IPS-NIHi7 (cell line): Measurements from ENCODE around the gene FN3K.
"Not testable (repeated sequence)": the region's sequence is repeated elsewhere in the genome, so short reads cannot be mapped to it uniquely, and the experiment has no call there.

Experiments used
- DNase-seq: peaks from one replicate; pipeline ENCODE4 v3.0.0; 2012; ENCODE audit warnings: mixed read lengths; ENCODE audit errors: extremely low spot score

Gene FN3K

GRCh38 chr17:82775001-82775823 is 39.8 kb downstream of the FN3K start:
- peak; percentile 95 for DNase-seq

- DNase-seq = no peak
These were observed 41.0 kb downstream of the FN3K start for GRCh38 chr17:82776454-82776853.

GRCh38 chr17:82777778-82778375 is 42.5 kb downstream of the FN3K start:
- DNase-seq = not testable (repeated sequence)

DNA sequence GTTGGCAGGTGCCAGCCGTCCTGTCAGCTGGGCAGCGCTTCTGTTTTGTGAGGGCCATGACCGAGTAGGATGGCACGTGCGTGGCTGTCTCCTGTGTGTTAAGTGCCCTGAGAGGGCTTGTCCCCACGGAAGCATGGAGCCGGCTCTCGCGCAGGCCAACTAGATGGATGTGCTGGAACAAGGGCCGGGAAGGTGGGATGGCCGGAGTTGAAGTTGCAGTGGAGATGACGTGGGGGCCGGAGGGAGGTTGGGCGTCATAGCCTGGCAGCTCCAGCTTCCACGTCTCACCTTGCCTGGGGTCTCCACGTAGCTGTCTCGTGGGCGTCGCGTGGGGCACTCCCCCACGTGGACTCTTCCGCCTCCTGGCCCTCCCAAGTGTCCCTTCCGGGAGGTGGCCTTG is 44.1 kb downstream of the FN3K start:
- DNase-seq = no peak

GRCh38 chr17:82780195-82780594 is 44.8 kb downstream of the FN3K start:
- no peak for DNase-seq

DNA sequence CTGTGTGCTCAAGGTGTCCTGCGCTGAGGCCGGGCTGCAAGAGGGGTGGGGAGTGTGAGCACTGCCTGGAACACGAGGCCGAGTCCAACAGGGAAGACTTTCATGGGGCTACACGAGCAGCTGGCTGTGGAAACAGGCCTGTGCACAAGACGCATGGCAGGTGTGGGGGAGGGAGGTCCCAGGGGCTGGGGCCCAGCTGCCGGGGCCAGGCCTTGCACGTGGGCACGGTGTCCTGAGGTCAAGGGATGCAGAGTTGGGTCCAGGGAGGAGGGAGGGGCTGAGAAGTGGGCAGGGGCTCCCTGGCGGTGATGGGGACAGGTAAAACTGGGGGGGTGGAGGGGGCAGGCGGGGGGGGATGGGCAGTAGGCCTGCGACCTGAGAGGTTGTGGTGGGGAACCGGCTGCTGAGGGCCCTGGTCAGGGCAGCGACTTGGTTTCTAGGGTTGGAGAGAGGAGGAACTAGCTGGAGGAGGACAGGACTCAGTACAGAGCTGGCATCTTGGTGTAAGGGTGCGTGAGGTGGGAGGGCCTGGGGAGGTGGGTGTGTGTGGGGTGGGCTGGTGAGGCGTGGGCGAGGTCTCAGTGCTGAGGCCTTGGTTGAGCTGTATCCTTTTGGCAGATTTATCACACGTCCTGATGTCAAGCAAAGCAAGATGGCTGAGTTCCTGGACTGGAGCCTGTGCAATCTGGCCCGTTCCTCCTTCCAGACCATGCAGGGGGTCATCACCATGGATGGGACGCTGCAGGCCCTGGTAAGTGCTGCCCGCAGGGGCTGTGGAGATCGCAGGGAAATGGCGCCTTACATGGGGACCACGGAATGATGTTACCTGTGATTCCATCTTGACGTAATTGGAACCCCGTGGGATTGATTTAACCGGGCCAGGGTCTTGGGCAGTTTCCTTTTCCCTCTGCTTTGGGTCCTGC is 45.8 kb downstream of the FN3K start:
- no peak for DNase-seq

- DNase-seq = peak; percentile 95
These were observed 46.5 kb downstream of the FN3K start for GRCh38 chr17:82781894-82782274.

- no peak for DNase-seq
These were observed 47.3 kb downstream of the FN3K start for GRCh38 chr17:82782657-82783207.

- DNase-seq = no peak
These were observed 48.1 kb downstream of the FN3K start for GRCh38 chr17:82783498-82783897.

GRCh38 chr17:82785581-82785980 is 50.2 kb downstream of the FN3K start:
- not testable (repeated sequence) for DNase-seq

DNA sequence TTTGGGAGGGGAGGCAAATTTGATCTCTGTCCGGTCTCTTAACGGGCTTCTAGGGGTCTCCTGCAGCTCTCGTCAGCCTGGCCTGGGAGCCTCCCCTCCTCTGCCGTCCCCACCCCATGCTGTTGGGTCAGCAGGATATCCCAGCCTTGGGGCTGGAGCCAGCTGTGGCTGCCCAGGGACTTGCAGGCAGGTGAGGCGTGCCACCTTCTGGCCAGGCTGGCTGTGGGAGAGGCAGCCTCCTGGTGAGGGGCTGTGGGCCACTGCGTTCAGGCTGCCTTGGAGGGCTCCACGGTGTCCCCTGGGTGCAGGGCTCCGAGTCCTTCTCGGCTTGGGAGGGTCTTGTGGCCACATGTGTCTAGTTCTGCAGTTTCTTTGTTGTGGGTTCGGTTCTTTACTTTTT is 51.0 kb downstream of the FN3K start:
- DNase-seq = no peak

DNA sequence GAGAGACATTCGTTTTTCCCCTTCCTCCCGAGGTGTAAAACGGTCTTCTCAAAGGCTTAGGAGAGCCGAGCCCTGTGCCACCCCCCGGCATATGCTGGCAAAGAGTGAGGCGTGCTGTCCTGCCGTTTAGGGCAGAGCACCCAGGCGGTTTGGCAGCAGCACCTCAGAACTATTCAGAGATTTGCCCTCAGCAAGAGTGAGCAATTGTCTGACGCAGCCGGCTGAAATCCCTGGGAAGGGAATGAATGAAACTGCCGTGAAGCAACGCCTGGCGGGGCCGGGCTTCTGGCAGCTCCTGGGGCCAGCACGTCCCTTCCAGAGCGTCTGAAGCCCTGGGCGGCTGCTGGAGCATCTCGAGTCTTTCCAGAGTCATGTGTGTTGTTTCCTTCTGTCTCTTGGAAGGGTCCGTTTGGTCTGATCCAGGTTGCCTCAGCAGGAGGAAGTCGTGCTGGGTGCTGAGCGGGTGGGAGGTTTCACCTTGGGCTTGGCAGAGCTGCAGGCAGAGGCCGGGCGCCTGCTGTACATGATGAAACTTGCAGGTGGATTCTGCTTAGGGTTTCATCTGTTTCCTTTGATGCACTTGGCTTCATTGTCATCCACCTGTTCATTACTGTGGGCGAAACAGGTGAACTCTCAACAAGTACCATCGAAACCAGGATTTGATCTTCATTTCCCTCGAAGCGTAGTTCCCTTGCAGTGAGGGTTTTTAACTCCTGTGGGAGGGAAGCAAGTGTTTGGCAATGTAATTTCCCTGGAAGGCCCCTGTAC is 51.9 kb downstream of the FN3K start:
- no peak for DNase-seq

DNA sequence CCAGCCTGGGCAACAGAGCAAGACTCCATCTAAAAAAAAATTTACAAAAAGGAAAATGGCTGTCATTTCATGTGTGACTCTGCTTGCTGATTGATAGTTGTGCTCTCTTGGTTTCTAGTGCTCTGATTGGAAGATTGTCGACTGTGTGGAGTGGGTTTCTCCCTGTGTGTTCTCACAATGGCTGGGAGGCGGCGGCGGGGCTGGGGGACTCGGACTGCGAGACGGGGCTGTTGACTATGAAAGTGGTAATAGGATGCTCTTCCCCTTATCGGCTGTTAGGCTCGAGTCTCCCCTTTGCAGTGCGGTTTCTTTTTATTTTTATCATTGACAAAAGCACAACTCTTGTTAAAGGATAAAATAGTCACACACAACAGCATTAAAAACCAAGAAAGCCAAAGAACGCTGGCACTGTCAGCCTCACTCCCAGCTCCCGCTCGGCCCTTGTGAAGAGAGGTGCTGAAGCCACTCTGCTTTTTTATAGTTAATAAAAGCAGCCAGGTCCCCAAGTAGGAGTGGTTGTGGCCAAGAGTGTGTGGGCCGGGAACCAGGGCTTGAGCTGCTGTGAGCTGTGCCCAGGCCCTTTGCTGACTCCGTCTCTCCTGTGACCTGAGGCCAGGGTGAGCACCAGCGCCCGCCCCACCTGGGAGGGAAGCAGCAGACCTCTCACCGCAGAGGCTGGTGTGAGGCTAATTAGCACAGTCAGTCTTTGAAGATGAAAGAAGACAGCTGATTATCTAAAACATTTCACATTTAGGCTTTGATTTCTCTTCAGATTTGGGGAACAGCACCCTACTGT is 53.0 kb downstream of the FN3K start:
- DNase-seq = no peak

- DNase-seq = no peak
These were observed 53.7 kb downstream of the FN3K start for GRCh38 chr17:82789051-82789592.

GRCh38 chr17:82789806-82790205 is 54.4 kb downstream of the FN3K start:
- no peak for DNase-seq

DNA sequence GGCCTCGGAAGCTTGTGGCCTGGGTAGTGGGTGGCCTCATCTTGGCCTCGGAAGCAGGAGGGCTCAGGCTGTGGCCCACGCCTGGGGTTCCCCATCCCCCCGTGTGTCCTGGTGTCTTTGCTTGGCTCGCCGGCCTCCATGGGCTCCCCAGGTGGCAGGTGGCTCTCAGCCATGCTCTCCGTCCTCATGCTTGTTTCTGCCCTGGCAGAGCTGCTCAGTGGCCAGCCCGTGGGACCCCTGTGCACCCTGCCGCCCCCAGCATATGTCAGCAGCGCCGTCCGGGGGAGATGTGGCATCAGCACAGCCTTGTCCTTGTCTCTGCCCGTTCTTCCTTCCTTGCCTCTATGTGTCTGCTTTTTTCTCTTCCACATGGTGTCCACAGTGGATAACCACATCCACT is 55.0 kb downstream of the FN3K start:
- DNase-seq = no peak

GRCh38 chr17:82791532-82791931 is 56.1 kb downstream of the FN3K start:
- DNase-seq = no peak

DNA sequence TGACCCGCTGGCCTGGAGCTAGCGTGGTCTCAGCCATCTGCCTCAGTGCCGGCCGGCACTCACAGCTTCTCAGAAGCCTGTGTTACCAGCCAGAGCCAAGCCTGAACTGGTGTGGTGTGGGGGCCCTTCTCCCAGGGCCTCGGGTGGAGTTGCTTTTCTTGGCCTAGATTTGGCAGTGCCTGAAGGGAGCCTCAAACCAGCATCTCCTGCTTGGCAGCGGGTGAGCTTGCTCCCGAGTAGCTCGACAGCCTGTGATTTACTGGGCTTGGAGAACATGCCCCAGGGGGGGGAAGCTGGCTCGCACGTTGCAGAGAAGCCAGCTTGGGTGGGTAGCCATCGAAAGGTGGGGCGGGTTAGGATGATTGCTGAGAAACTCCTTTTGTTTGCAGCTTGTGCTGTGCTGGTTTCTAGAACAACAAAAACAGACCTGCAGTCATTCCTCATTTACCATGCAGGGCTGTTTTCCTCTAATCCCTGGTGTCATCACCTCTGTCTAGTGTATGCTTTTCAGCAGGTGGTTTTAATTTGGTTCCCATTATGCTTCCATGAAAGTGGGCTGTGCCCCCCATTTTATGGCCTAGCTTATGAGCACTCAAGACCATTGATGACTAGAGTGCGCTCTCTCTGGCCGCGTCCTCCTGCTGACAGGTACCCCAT is 58.7 kb downstream of the FN3K start:
- no peak for DNase-seq

DNA sequence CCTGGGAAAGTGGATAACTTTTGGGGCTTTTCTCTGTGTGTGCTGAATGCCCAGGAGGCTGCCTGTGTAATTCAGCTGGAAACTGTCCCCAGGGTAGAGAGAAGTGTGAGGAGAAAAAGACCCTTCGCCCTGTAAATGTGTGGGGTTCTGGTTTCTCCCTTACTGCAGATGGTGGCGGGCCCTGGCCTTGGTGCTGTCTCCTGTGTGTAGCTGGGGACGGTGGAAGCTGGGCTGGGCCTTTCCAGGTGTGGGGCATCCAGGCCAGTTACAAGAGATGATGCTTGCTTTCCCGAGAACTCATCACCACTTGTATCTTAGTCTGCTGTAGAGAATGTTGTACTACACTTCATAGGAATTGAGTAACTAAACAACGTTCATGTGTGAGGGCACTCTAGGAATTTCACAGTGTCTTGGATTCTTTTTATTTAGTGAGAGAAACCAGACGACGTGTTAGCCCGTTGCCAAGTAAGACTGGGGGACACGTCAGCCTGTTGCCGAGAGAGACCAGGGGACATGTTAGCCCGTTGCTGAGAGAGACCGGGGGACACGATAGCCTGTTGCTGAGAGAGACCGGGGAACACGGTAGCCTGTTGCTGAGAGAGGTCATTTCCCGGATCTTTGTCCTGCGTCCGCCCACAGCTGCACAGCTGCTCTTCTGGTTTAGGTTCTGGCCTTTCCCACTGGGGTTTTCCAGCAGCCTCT is 59.5 kb downstream of the FN3K start:
- no peak for DNase-seq
